H9 (cell line): ENCODE measurements around the gene GDPD4. TPM values are rescaled to one million over a fixed set of nuclear protein-coding genes. Genes with fewer than 3 reads are reported as not detected.

Experiments
- DNase-seq: peaks from one replicate; pipeline ENCODE4 v3.0.0-alpha.2; 2017
- H2AFZ ChIP-seq: one replicate; pipeline ENCODE4 v1.6.1; 2013; ENCODE audit warnings: mild to moderate bottlenecking, low read length, control low read depth, moderate library complexity
- H2AK5ac ChIP-seq: 2 replicates; pipeline ENCODE4 v1.6.1; 2013; ENCODE audit warnings: low read length, control low read depth, mixed read lengths; ENCODE audit not compliant: insufficient read length
- H2BK120ac ChIP-seq: one replicate; pipeline ENCODE4 v1.6.1; 2013; ENCODE audit warnings: low read depth, mild to moderate bottlenecking, low read length, control low read depth, inconsistent platforms; ENCODE audit not compliant: poor library complexity, severe bottlenecking
- H2BK12ac ChIP-seq: 2 replicates; pipeline ENCODE4 v1.6.1; 2013; ENCODE audit warnings: low read length, control low read depth, mixed read lengths, low read depth; ENCODE audit not compliant: insufficient read length
- H2BK15ac ChIP-seq: 2 replicates; pipeline ENCODE4 v1.6.1; 2013; ENCODE audit warnings: low read depth, low read length, control low read depth
- H2BK20ac ChIP-seq: one replicate; pipeline ENCODE4 v1.6.1; 2013; ENCODE audit warnings: low read depth, mild to moderate bottlenecking, low read length, control low read depth, inconsistent platforms; ENCODE audit not compliant: poor library complexity, severe bottlenecking
- H2BK5ac ChIP-seq: 2 replicates; pipeline ENCODE4 v1.6.1; 2013; ENCODE audit warnings: low read length, control low read depth, mixed read lengths; ENCODE audit not compliant: insufficient read length
- H3K14ac ChIP-seq: 2 replicates; pipeline ENCODE4 v1.6.1; 2013; ENCODE audit warnings: low read length, control low read depth; ENCODE audit not compliant: insufficient read depth
- H3K18ac ChIP-seq: 2 replicates; pipeline ENCODE4 v1.6.1; 2013; ENCODE audit warnings: low read depth, mild to moderate bottlenecking, mixed read lengths, low read length, control low read depth; ENCODE audit not compliant: insufficient read length
- H3K23ac ChIP-seq: 2 replicates; pipeline ENCODE4 v1.6.1; 2013; ENCODE audit warnings: low read length, control low read depth, mixed read lengths, low read depth; ENCODE audit not compliant: insufficient read length
- H3K23me2 ChIP-seq: 2 replicates; pipeline ENCODE4 v1.6.1; 2013; ENCODE audit warnings: low read depth, mild to moderate bottlenecking, mixed read lengths, low read length, control low read depth; ENCODE audit not compliant: insufficient read length, poor library complexity, severe bottlenecking
- H3K27ac ChIP-seq: 2 replicates; pipeline ENCODE4 v1.5.1; 2013; ENCODE audit warnings: low read length, control low read depth, mixed read lengths, low read depth; ENCODE audit not compliant: insufficient read length
- H3K27me3 ChIP-seq: 2 replicates; pipeline ENCODE4 v1.6.1; 2013; ENCODE audit warnings: low read length, control low read depth, inconsistent platforms; ENCODE audit not compliant: insufficient read depth
- H3K4ac ChIP-seq: 2 replicates; pipeline ENCODE4 v1.6.1; 2013; ENCODE audit warnings: low read depth, mild to moderate bottlenecking, control low read depth, inconsistent platforms, low read length, moderate library complexity
- H3K4me1 ChIP-seq: 2 replicates; pipeline ENCODE4 v1.6.1; 2013; ENCODE audit warnings: low read length, control low read depth, inconsistent platforms; ENCODE audit not compliant: insufficient read depth
- H3K4me2 ChIP-seq: 2 replicates; pipeline ENCODE4 v1.6.1; 2013; ENCODE audit warnings: low read length, control low read depth, mixed read lengths; ENCODE audit not compliant: insufficient read length, insufficient read depth
- H3K56ac ChIP-seq: 2 replicates; pipeline ENCODE4 v1.6.1; 2013; ENCODE audit warnings: low read depth, mild to moderate bottlenecking, mixed read lengths, low read length, control low read depth; ENCODE audit not compliant: insufficient read length
- H3K79me1 ChIP-seq: 2 replicates; pipeline ENCODE4 v1.6.1; 2013; ENCODE audit warnings: low read depth, mild to moderate bottlenecking, moderate library complexity, low read length, control low read depth, inconsistent platforms; ENCODE audit not compliant: insufficient read depth, poor library complexity, severe bottlenecking
- H3K79me2 ChIP-seq: 2 replicates; pipeline ENCODE4 v1.6.1; 2013; ENCODE audit warnings: low read length, control low read depth, inconsistent platforms; ENCODE audit not compliant: insufficient read depth
- H3K9ac ChIP-seq: 2 replicates; pipeline ENCODE4 v1.6.1; 2013; ENCODE audit warnings: low read length, control low read depth, mixed read lengths; ENCODE audit not compliant: insufficient read length; ENCODE audit errors: extremely low read depth
- H3K9me3 ChIP-seq: one replicate; pipeline ENCODE4 v1.6.1; 2013; ENCODE audit warnings: low read depth, low read length, inconsistent platforms; ENCODE audit not compliant: control insufficient read depth
- H3T11ph ChIP-seq: one replicate; pipeline ENCODE4 v1.6.1; 2013; ENCODE audit warnings: mild to moderate bottlenecking, low read length, control low read depth, inconsistent platforms
- H4K20me1 ChIP-seq: one replicate; pipeline ENCODE4 v1.6.1; 2013; ENCODE audit not compliant: control insufficient read depth, insufficient read length, insufficient read depth
- H4K5ac ChIP-seq: 2 replicates; pipeline ENCODE4 v1.6.1; 2013; ENCODE audit warnings: low read depth, mild to moderate bottlenecking, mixed read lengths, low read length, control low read depth; ENCODE audit not compliant: insufficient read length
- H4K8ac ChIP-seq: replicated peaks from 2 replicates; pipeline ENCODE4 v1.6.1; 2013; ENCODE audit warnings: low read length, control low read depth, mixed read lengths, low read depth; ENCODE audit not compliant: insufficient read length
- H4K91ac ChIP-seq: 2 replicates; pipeline ENCODE4 v1.6.1; 2013; ENCODE audit warnings: low read depth, mild to moderate bottlenecking, moderate library complexity, mixed read lengths, low read length, control low read depth; ENCODE audit not compliant: insufficient read length
- H3K27ac Mint-ChIP-seq, 3 experiments: 2 replicates in 2 of 3; 3 replicates in 1 of 3; pipeline ENCODE4 v1.8.0; 2020 to 2021; ENCODE audit warnings: mixed read lengths in 3 of 3, mild to moderate bottlenecking in 1 of 3, moderate library complexity in 1 of 3
- H3K27me3 Mint-ChIP-seq: 2 replicates; pipeline ENCODE4 v1.8.0; 2021; ENCODE audit warnings: low read depth, mild to moderate bottlenecking, moderate library complexity, mixed read lengths
- H3K36me3 Mint-ChIP-seq, 3 experiments: 2 replicates in 2 of 3; 3 replicates in 1 of 3; pipeline ENCODE4 v1.8.0; 2020 to 2021; ENCODE audit warnings: low read depth in 3 of 3, mixed read lengths in 3 of 3; ENCODE audit not compliant: insufficient read depth in 1 of 3
- H3K4me1 Mint-ChIP-seq, 2 experiments: 2 replicates each; pipeline ENCODE4 v1.8.0; 2020; ENCODE audit warnings: mixed read lengths in 2 of 2
- H3K4me3 Mint-ChIP-seq, 2 experiments: 2 replicates in 1 of 2; 3 replicates in 1 of 2; pipeline ENCODE4 v1.8.0; 2020 to 2021; ENCODE audit warnings: mild to moderate bottlenecking in 2 of 2, mixed read lengths in 2 of 2, moderate library complexity in 1 of 2
- H3K9me3 Mint-ChIP-seq, 2 experiments: 2 replicates in 1 of 2; 3 replicates in 1 of 2; pipeline ENCODE4 v1.8.0; 2020; ENCODE audit warnings: mild to moderate bottlenecking in 2 of 2, mixed read lengths in 2 of 2, moderate library complexity in 1 of 2
- WGBS: extraction: QIAGEN DNeasy Blood & Tissue Kit; methylation state at CpG from one replicate; pipeline ENCODE4 v1.1.7; 2013; ENCODE audit warnings: missing lambda C conversion rate, low lambda C conversion rate, mixed read lengths; ENCODE audit not compliant: insufficient read length; ENCODE audit errors: extremely low coverage; 5-methylcytosine and 5-hydroxymethylcytosine counted together
- total RNA-seq: library from RNA; stranded (reverse); gene quantifications from 2 replicates; pipeline ENCODE4 v1.2.1, GENCODE V29; 2021
- TF ChIP-seq, protein P1 (sequence below): fragments of 200-600 bp; sonication (generic); conservative IDR thresholded peaks from 3 replicates; pipeline ENCODE4 v1.8.0; 2021; ENCODE audit warnings: antibody characterized with exemption, mild to moderate bottlenecking

Gene GDPD4
- total RNA-seq, 1 experiment from 2014 or later: not detected

DNA sequence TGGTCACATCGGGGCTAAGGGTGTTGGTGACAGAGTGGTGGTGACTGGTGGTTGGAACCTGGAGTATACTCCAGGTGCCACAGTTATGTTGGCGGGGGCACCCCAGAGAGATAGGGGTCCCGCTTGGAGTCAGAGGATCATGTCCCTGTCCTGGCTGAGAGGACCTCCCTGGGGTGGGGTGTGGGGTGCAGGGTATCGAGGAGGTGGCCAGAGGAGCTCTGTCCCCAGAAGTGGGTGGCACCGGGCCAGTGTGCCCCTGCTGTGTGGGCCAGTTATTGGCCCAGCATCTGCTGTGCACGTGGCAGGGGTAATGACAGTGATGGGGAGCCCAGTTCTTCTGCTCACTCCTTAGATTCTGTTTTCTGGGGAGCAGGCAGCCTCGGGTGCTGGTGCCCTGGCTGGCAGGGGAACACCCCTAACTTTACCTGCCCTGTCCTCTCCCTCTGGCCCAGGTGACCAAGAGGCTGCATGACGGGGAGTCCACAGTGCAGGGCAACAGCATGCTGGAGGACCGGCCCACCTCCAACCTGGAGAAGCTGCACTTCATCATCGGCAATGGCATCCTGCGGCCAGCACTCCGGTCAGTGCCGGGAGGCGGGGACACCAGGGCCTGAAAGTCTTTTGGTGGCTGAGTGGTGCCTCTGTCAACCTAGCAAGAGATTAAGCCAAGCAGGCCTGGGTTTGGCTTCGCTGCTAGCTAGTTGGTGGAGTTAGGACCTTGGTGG, 117.2 kb downstream of the GDPD4 start:
- TF ChIP-seq, protein P1, sequence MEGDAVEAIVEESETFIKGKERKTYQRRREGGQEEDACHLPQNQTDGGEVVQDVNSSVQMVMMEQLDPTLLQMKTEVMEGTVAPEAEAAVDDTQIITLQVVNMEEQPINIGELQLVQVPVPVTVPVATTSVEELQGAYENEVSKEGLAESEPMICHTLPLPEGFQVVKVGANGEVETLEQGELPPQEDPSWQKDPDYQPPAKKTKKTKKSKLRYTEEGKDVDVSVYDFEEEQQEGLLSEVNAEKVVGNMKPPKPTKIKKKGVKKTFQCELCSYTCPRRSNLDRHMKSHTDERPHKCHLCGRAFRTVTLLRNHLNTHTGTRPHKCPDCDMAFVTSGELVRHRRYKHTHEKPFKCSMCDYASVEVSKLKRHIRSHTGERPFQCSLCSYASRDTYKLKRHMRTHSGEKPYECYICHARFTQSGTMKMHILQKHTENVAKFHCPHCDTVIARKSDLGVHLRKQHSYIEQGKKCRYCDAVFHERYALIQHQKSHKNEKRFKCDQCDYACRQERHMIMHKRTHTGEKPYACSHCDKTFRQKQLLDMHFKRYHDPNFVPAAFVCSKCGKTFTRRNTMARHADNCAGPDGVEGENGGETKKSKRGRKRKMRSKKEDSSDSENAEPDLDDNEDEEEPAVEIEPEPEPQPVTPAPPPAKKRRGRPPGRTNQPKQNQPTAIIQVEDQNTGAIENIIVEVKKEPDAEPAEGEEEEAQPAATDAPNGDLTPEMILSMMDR: no peak

More for the DNA sequence above, 117.2 kb downstream of the GDPD4 start:
- Mint-ChIP-seq H3K4me1 (peaks cover 8 to 9% of the 10 kb centered on the region in 2 experiments), H3K36me3 (no peaks in the 10 kb centered on the region), H3K4me3 (no peak overlapping the region), H3K27me3 (peaks cover 2% of the 10 kb centered on the region; the same call in 1 of the 2 replicates), H3K9me3 (no peaks in the 10 kb centered on the region), H3K27ac (no peak overlapping the region)
- H3K27ac ChIP-seq: no peak overlapping the region
- peaks cover 2% of the 10 kb centered on the region; the same call in 1 of the 2 replicates for H3K4me1 ChIP-seq
- no peak overlapping the region for H3T11ph ChIP-seq
- no peak overlapping the region for H4K5ac ChIP-seq
- no peak overlapping the region for H3K4ac ChIP-seq
- no peak overlapping the region for H3K9ac ChIP-seq
- H3K4me2 ChIP-seq: no peak overlapping the region
- no peak overlapping the region for H4K91ac ChIP-seq
- no peak overlapping the region for H3K23ac ChIP-seq
- no peak overlapping the region for H2BK15ac ChIP-seq
- H3K14ac ChIP-seq: no peak overlapping the region
- H3K79me1 ChIP-seq: no peaks in the 10 kb centered on the region
- no peak for DNase-seq
- no peak overlapping the region for H2BK5ac ChIP-seq
- H2AK5ac ChIP-seq: no peak overlapping the region
- no CpG with 5 or more reads among the region's 15 CpGs for WGBS
- H2BK120ac ChIP-seq: no peak overlapping the region
- H3K79me2 ChIP-seq: no peaks in the 10 kb centered on the region
- no peak overlapping the region for H3K18ac ChIP-seq
- H2AFZ ChIP-seq: no peak overlapping the region
- no peak overlapping the region for H2BK20ac ChIP-seq
- H3K23me2 ChIP-seq: no peaks in the 10 kb centered on the region
- no peak overlapping the region for H3K56ac ChIP-seq
- no peak overlapping the region for H2BK12ac ChIP-seq
- no peaks in the 10 kb centered on the region for H3K9me3 ChIP-seq
- H4K8ac ChIP-seq: no peak overlapping the region
- no peaks in the 10 kb centered on the region for H4K20me1 ChIP-seq
- no peaks in the 10 kb centered on the region for H3K27me3 ChIP-seq
